ENCODE data around the gene KRTAP10-9.
"Not testable (repeated sequence)": the region's sequence is repeated elsewhere in the genome, so short reads cannot be mapped to it uniquely, and the experiment has no call there.

The KRTAP10-9 gene

DNA sequence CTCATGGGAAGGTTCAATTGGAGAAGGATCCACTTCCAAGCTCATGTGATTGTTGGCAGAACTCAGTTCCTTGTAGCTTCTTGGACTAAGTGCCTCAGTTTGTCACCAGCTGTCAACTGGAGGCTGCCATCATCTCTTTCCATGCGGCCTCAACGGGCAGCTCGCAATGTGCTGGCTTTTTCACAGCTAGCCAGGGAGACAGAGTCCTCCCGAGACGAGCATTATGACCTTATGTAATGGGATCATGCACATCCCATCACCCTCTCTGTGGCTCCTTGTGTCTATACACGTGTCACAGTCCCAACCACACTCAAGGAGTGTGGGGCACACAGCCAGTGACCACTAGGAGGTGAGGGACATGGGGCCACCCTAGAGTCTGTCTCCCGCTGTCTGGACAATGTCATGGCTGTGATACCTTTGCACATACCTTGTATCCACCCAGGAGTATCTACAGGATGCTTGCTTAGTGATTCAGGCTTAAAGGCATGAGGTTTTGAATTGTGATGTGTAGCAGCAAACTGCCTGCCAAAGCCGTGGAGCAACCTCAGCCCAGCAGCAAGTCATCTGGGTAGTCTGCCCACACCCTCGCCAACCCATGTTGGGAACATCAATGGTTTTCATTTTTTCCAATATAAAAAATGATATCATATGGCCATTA lies 30.7 kb upstream of the KRTAP10-9 start:
- no peak for DNase-seq

DNA sequence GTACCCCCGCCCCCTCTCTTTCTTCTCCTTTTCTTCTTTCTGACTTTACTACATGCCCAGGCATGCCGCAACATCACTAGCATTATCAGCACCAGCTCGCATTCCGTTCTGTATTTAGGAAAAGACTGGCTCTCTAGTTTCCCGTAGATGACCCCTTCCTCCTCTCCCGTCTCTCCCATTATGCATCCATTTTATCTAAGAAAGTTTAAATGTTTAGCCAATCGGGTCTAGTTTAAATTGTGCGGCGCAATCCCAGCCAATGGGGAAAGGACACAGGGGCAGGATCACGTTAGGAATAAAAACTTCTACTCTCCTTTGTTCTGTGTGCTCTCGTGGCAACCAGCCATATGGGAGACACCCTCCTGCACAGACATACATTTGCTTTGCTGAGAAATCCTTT lies 28.8 kb upstream of the KRTAP10-9 start:
- DNase-seq: no peak

DNA sequence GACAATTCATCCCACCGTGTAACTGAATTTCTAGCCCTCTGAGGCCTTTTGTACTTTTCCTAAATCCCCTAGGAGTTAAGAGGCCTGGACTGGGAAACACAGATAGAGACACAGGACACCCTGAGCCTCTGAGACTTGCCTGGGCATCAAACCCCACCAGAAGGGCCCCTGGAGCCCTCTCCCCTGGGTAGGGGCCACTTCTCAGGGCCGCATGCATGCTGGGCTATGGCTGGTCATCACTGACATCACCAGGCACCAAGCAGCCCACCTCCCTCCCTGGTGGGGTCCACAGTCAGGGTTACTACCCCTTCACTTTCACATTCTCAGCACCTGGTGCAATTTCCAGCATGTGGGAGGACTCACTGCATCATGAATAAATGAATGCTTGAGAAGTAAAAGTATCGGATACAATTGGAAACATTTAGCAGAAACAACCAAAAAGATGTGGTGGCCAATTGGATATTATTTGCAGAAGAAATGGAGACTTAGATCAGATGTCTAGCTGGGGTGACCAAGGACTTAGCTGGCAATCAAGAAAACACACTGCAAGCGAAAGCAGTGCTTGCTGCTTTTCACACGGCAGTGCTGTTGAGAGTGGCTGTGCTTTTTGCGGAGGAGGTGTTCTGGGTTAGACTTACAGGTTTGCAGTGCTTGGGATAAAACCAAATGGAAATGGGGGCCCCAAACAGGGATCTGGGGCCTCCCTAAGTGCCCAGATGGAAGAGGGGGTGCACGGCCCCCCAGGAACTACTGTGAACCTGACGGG lies 27.4 kb upstream of the KRTAP10-9 start:
- no peak for DNase-seq

DNA sequence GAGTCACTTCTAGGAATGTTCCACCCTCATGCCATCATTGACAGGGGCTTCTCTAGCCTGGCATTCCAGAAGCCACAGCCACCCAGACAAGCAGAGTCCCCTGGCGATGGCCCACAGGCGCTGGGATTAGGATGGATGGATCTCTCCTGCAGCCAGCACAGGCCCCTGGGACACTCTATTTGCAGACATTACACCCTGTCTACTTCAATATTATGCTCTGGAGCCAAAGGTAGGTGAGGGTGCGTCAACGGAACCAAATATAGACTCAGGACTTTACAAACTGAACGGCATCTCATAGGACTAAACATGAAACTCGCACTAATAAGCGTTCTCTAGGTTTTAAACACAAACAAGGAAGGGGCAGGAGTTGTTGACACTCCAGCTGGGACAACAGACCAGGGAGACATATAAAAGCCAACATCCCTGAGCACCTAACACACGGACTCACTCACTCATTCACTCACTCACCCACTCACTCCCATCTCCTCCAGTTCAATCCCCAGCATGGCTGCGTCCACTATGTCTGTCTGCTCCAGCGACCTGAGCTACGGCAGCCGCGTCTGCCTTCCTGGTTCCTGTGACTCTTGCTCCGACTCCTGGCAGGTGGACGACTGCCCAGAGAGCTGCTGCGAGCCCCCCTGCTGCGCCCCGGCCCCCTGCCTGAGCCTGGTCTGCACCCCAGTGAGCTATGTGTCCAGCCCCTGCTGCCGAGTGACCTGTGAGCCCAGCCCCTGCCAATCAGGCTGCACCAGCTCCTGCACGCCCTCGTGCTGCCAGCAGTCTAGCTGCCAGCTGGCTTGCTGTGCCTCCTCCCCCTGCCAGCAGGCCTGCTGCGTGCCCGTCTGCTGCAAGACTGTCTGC lies 26.5 kb upstream of the KRTAP10-9 start, which contains the start of gene KRTAP10-7:
Gene KRTAP10-7 (plus strand): TSS at position 480 of the 861 bp plus-strand sequence. CDS start 25 bp downstream, at position 505.
- DNase-seq: not testable (repeated sequence)

DNA sequence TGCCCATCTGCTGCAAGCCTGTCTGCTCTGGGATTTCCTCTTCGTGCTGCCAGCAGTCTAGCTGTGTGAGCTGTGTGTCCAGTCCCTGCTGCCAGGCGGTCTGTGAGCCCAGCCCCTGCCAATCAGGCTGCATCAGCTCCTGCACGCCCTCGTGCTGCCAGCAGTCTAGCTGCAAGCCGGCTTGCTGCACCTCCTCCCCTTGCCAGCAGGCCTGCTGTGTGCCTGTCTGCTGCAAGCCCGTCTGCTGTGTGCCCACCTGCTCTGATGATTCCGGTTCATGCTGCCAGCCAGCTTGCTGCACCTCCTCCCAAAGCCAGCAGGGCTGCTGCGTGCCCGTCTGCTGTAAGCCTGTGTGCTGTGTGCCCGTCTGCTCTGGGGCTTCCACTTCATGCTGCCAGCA lies 25.8 kb upstream of the KRTAP10-9 start:
- DNase-seq: not testable (repeated sequence)

DNA sequence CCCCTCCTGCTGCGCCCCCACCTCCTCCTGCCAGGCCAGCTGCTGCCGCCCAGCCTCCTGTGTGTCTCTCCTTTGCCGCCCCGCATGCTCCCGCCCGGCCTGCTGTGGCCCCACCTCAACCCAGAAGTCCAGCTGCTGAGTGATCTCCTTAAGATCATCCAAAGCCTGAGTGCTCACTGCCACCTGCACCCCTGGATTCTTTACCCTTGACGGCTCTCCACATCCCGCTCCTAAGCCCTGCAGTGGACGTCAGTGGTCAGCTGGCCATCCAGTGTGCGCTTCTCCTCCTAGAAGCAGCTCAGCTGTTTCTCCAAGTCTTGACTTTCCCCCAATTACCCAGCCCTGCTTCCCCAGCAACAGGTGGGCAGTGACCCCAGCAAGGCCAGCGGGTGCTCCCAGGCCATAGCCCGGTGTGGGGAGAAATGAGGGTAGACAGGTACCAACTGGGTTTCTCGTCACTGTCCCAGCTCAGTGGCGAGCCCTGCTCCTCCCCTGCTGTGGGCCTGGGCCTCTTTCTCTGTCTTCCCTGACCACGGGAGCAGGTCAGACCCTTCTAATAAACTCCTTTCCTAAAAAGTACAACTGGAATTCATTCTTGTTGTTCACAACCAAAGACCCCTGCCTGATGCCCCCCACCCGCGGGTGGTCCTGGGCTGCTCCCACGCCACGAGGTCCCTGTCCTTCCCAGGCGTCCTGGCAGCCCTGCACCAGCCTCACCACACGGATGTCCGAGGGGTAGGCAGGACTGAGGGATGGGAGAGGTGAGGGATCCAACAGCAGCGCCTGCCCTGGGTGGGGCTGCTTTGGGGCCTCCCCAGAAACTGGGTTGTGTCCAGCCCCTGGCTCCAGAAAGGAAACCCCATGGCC lies 25.1 kb upstream of the KRTAP10-9 start:
- DNase-seq: no peak

DNA sequence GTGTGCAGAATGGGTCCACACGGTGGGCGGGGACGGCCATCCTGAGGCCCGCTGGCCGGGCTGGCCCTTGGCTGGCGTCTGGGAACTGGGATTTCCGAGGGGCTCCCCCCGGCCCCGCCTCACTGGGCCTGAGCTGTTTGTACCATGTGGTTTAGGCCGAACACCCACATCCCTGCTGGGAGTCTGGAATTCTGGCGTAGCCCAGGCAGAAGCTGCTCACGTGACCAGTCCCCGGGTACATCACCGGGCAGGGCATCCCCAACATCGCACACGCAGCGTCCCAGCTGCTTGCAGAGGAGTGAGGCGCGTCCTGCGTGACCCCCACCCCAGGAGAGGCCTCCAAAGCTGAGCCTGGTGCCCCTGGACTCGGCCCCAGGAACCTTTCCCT lies 24.4 kb upstream of the KRTAP10-9 start:
- DNase-seq: no peak

DNA sequence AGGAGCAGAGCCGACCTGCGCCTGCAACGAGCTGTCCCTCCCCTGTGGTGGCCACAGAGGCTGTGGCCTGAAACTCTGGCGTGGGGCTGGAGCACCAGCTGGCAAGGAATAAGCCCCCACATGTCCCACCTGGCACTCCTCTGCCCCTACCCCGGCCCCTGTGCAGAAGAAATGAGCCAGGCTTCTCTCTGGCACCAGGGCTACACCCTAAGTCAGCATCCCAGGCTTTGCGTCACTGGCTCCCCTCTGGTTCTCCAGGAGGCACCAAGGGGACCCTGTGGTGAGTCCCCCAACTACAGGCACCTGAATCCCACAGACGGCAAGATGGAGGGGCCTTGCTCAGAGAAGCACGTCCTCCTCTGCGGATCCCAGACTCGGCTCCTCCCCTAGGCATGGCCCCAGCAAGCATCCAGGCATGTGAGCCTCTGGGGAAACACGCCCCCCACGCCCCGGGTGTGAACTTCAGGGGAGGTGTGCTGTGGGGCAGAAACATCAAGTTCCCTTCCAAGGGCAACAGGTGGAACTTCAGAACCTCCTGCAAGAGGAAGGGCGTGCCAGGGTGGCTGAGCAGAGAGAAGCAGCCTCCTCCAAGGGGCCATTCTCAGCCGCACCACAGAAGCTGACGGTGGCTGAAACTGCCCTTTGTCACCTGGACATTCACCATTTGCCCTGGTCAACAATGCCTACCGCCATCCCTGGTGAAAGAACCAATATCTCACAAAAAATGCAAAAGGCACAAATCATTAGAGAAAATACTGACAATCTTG lies 23.6 kb upstream of the KRTAP10-9 start:
- DNase-seq: no peak

DNA sequence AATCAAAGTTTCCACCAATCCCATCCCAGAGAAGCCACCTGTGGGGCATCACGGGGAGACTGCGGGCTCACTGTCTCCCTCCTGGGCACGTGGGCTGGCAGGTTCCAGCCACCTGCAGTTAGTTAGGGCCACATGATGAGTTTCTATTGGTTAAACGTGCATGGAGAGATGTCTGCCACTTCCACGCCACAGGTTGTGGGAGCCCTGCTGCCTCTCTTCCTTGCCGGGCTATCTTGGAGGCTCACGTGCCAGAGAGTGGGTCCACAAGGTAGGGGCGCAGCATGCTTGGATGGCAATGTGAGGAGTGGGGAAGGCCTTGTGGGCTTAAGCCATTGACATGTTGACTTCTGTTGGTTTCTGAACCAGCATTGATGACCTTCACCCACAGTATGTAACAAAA lies 23.0 kb upstream of the KRTAP10-9 start:
- no peak for DNase-seq

DNA sequence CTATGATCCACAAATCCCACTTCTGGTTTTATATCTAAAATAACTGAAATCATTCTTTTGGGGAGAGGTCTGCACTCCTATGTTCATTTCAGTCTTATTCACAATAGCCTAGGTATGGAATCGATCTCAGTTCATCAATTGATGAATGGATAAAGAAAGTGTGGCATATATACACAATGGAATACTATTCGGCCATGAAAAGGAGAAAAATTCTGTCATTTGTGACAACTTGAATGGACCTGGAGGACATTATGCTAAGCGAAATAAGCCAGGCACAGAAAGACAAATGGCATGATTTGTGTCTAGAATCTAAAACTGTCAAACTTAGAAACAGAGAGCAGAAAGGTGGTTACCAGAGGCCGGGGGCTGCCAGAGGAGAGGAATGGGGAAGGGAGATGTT lies 20.4 kb upstream of the KRTAP10-9 start:
- DNase-seq: no peak

DNA sequence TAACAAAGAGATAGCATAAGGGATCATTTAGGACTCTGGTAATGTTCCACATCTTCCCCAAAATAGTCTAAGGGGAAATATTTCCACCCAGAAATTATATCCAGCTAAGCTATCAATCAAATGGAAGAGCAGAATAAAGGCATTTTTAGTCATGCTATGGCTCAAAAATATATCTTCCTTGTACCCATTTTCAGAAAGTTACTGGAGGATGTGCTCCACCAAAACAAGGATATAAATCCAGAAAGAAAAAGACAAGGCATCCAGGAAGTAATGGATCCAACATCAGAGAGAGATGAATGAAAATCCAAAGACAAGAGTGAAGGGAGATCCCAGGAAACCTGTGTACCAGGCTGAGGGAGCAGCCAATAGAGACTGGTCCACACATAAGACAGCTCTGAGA lies 17.7 kb upstream of the KRTAP10-9 start:
- DNase-seq: no peak

DNA sequence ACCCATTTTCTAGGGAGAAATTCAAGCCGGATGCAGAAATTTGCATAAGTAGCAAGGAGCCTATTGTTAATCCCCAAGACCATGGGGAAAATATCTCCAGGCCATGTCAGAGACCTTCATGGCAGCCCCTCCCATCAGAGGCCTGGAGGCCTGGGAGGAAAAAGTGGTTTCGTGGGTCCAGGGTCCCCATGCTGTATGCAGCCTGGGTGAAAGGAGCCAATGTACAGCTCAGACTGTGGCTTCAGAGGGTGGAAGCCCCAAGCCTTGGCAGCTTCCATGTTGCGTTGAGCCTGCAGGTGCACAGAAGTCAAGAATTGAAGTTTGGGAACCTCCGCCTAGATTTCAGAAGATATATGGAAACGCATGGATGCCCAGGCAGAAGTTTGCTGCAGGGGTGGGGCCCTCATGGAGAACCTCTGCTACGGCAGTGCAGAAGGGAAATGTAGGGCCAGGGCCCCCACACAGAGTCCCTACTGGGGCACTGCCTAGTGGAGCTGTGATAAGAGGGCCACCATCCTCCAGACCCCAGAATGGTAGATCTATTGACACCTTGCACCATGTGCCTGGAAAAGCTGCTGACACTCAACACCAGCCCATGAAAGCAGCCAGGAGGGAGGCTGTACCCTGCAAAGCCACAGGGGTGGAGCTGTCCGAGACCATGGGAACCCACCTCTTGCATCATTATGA lies 16.6 kb upstream of the KRTAP10-9 start:
- DNase-seq: not testable (repeated sequence)

DNA sequence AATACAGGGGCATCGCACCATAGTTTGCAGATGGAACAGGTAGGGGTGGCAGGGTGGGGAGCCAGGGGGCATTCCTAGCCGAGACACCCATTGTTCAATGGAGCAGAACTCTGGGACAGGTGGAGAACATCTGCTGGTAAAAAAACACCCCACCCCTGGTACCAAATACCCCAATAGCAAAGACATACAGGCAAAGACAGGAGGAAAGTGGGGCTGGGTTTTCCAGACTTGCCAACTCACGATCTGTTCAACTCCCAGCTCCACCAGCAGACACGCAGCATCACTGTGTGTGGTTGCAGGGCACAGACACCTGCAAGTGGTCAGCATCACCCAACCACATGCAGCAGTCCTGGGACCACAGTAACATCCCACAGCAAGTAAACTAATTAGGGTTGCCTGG lies 15.3 kb upstream of the KRTAP10-9 start:
- DNase-seq: no peak

DNA sequence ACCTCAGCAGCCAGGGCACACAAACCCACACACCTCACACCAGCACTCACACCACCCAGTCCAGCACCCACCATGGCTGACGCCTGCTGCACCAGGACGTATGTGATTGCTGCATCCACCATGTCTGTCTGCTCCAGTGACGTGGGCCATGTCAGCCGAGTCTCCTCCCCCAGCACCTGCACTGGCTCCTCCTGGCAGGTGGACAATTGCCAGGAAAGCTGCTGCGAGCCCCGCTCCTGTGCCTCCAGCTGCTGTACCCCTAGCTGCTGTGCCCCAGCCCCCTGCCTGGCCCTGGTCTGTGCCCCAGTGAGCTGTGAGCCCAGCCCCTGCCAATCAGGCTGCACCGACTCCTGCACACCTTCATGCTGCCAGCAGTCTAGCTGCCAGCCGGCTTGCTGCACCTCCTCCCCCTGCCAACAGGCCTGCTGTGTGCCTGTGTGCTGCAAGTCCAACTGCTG lies 14.8 kb upstream of the KRTAP10-9 start, which contains the start of gene KRTAP10-8:
Gene KRTAP10-8 (plus strand): TSS at position 51 of the 458 bp plus-strand sequence. CDS start 22 bp downstream, at position 73.
- no peak for DNase-seq

DNA sequence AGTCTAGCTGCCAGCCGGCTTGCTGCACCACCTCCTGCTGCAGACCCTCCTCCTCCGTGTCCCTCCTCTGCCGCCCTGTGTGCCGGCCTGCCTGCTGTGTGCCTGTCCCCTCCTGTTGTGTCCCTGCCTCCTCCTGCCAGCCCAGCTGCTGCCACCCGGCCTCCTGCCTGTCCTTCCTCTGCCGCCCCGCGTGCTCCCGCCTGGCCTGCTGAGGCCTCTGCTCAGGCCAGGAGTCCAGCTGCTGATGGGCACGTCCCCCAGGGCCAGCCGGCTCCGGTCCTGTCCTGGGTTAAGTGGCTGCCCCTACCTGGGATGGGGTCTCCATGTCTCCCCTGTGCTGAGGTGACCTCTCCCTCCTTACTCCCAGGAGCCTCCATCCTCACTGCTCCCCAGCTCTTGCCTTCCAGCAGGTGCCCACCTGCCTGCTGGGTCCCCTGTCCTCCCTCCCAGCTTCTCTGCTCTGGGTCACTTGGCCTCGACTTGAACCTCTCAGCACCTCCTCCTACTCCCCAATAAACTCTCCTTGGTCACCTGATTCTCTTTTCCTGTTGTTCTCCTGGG lies 14.1 kb upstream of the KRTAP10-9 start:
- DNase-seq: no peak

DNA sequence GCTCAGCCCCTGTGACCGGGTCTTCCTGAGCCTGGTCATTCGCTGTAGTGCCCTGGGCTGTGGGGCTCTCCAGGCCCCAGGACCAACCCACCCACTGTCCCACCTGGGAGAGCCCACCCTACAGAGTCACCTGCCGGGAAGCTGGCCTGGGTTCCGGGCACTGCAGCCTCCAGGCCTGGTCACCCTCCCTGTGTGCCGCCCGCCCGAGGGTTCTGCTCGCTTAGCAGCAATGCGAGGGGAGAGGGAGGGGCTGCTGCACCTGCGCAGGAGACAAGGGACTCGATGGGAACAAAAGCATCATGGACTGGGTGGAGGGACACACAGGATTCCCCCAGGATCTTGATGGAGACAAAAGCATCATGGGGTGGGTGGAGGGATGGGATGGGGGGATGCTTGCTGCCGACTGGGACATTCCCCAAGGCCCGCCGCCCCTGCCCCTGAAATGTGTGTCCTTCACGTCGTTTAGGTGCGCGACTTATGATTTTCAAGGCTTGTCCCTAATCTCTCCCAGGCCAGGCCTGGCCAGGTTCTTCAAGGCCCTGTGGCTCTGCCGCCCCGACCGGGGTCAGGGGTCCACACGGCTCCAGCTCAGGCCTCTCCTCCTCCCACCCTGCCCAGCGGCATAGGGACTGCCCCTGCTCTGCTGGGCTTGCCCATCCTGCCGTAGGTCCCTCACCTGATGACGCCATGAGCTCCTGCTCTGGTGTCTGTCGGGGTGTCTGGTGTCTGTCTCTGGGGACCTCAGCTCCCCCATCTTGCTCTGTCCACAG lies 13.3 kb upstream of the KRTAP10-9 start:
- DNase-seq: no peak

DNA sequence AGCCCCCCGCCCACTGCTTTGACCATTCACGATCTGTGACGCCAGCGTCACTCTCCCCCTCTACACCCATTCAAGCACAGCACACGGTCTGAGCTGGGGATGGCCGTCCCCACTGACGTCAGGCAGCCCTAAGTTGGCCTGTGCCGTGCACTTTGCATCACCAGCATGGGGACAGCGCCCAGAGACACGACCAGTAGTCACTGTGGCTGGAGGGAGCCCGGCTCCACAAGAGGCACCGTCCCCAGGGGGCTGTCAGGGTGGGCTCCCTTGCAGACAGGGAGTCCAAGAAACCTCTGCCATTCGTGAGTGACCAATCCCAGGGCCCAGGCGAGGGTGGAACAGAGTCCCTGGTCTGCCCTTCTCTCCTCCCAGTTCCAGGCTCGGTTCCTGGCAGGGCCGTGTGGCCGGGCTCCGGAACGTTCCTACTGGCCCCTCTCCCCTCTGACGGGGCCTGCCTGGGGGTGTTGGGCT lies 12.7 kb upstream of the KRTAP10-9 start:
- DNase-seq: no peak

DNA sequence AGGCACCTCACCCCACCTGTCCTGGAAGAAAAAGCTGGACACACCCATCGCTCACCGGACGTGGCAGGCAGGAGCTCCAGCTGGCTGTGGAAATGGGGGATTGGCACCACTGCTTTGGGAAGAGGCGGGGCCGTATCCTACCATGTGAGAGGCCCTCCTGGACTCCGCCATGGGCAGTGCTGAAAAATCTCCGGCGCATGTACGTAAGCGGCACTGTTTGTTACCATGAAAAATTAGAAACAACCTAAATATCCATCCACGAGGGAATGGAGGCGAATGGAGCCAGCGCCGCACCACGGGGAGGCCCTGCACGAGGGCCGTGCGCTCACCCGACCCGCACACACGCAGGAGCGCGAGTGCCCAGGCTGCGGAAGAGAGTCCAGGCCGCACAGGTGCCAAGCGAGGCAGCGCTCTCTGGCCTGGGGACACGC lies 11.9 kb upstream of the KRTAP10-9 start:
- DNase-seq: no peak

DNA sequence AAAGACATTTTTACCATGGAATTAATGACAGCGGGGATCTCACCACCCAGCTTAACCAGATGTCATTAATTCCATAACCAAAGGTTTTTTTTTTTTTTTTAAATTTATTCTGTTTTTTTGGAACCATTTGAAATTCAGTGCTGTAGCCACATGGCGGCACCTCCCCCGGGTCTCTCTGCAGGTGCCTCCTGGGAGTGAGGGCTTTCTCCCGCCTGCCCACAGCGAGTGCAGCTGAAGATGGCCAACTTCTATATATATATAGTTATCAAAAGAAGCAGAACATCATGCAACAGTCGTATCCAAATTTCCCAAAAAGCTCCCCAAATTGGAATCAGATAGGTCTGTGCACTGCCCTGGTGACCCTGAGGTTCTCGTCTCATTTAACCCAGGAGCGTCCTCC lies 11.4 kb upstream of the KRTAP10-9 start:
- DNase-seq: no peak

Data from stimulated activated CD4-positive, alpha-beta T cell treated with anti-CD3 and anti-CD28 coated beads, Interleukin-4, amount 100 ng/mL, for 1 hour (primary cell).